NCI-H2227 treated with DMSO at 0.1 percent for 48 hours (cell line): ENCODE data around the gene PDZD7.

Experiments used
- DNase-seq: peaks from one replicate; lab custom pipeline; 2025; lab: John Stamatoyannopoulos, UW

Gene PDZD7

DNA sequence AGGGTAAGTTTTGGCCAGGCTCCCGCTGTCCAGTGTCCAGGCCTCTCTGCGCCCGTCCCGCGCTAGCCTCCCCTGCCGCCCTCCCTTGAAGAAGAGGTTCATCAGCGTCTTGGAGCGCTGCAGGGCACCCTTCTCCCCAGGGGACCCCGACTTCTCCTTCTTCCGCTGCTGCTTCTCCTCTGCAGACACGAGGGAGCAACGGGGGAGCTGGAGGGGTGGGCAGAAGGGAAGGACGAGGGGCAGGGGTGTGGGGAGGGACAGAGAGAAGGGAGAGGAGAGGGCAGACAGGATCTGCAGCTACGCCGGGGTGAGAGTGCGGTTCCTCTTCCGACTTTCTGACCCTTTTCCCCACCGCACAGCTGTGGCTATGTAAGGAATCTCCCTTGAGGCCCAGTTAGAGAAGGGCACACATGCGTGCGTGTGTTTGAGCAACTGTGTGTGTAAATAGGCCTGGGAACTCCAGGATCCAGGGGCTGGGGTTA, 12.8 kb downstream of the PDZD7 start:
- no peak for DNase-seq

DNA sequence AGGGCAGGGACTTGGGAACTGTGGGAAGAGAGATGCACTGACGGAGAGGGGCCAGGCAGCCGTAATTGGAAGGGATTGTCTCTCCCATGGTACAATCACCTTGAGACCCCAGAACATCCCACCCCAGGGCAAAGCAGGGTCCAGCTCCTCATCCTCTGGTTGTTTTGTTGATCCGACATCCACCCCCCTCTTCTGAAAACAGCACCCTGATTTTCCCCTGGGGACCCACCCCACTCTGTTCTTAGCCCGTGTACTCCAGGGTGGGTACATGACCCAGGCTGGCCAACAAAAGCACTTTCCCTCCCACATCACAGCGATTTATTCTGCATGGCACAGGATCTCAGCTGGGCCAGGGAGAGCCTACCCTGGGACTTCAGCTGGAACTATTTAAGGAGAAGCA, 14.1 kb downstream of the PDZD7 start:
- no peak for DNase-seq

- no peak for DNase-seq
These were observed 15.4 kb downstream of the PDZD7 start for GRCh38 chr10:101015582-101015973.

- no peak for DNase-seq
These were observed 15.9 kb downstream of the PDZD7 start for GRCh38 chr10:101014966-101015581.

DNA sequence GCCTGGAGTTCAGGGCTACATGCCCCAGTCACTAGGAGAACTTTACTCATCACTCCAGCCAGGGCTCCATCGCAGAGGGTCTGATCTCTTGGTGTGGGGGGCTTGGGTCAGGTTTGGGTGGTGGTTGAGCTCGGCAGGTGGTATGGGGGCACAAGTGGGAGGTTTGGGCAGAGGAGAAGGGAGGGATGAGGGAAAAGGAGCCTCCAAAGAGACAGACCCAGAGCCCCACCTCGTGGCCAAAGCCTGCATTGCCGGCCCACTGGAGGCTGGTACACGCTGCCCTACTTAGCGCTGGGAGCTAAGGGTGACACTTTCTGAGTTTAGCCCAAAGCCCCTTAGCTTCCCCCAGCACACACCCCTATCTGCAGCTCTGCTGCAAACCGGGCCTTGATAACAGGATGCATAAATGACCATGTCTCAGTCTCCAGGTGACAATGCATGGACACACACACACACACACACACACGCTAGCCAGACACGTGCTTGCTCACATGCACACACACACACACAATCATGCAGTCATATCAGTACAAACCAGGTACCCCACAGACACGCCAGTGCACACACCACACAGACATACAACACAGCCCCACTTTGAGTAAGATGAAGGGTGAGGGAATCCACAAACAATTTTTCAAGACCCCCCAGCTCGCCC, 16.6 kb downstream of the PDZD7 start:
- DNase-seq, result peak; percentile 20

- no peak for DNase-seq
These were observed 17.5 kb downstream of the PDZD7 start for GRCh38 chr10:101013365-101013825.

- DNase-seq, result peak; percentile 41
These were observed 18.2 kb downstream of the PDZD7 start for GRCh38 chr10:101012525-101013364.

DNA sequence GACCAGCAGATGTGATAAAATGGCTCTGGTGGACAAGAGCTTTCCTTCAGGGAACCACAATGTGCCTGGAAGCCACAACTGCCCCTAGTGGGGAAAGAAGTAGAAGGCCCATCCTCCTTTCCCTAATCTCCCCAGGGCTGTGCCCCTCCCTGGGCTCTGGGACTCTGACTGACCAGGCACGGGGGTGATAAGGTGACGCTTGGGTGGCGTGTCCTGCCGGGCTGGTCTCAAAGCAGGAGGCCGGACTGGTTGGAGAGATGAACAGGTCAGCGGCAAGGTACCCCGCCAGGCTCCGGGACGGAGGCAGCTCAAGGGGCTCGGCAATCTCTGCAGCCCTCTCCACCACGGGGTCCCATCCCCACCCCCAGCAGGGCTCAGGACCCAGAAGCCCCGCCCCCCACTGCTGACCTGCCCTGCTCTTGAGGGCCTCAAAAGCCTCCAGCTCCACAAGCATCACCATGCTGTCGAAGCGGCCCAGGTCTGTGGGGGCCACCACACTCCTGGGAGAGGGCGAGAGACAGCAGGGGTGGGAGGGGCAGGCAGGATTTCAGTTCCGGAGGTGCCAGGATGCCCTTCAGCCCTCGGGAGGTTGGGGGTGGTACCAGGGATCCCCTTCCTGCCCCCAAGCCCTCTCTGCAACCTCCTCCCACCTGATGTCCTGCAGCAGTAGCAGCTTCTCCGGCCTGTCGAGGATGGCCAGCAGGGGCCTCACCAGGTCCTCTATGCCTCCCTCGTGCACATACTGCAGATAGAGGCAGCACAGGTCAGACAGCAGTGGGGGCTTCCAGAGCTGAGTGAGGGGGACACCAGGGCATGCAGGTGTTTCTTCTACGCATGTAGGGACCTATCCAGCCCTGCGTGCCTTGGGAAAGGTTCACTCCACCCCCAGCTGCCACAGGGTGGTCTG, 19.2 kb downstream of the PDZD7 start:
- DNase-seq, result no peak

DNA sequence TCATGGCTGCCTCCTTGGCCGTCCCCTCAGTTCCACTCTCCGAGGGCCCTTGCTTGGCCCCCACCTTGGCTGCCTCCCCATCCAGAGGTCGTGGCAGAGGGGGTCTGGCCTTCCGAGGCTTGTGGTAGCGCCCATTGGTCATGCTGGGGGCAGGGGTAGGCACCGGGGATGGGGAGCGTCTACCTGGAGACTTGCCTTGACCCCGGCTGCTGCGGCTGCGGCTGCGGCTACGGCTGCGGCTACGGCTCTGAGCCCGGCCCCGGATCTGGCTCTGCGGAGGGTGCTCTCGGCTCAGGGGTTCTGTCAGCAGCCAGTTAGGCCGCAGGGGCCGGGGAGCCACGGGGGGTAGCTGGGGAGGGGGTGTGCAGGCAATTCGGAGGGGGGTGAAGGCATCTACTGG, 20.6 kb downstream of the PDZD7 start:
- no peak for DNase-seq

DNA sequence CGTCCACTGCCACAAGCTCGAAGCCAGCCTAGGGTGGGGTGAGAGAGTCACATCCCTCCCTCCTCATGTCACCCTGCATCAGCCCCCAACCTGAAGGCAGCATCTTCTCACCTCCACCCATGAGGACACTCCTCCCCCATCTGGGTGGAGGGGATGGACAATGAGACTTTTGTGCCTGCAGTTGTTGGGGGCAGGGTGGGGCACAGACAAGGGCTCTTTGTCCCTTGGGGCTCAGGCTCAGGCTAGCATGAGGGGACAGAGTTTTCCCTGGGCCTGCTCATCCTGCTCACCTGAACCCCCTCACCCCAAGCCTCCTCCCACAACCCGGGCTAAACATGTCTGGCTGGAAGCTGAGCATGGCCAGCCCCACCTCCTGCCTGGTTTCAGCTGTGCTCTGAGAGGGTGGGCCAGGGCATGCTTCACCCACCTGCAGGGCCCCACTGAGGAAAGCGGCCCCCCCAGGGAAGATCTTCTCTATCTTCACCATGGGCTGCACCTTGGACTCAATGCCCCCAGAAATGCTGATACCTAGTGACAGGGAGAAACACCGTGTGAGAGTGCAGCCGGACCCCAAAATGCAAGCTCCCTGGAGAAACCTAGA, 22.0 kb downstream of the PDZD7 start:
- no peak for DNase-seq

DNA sequence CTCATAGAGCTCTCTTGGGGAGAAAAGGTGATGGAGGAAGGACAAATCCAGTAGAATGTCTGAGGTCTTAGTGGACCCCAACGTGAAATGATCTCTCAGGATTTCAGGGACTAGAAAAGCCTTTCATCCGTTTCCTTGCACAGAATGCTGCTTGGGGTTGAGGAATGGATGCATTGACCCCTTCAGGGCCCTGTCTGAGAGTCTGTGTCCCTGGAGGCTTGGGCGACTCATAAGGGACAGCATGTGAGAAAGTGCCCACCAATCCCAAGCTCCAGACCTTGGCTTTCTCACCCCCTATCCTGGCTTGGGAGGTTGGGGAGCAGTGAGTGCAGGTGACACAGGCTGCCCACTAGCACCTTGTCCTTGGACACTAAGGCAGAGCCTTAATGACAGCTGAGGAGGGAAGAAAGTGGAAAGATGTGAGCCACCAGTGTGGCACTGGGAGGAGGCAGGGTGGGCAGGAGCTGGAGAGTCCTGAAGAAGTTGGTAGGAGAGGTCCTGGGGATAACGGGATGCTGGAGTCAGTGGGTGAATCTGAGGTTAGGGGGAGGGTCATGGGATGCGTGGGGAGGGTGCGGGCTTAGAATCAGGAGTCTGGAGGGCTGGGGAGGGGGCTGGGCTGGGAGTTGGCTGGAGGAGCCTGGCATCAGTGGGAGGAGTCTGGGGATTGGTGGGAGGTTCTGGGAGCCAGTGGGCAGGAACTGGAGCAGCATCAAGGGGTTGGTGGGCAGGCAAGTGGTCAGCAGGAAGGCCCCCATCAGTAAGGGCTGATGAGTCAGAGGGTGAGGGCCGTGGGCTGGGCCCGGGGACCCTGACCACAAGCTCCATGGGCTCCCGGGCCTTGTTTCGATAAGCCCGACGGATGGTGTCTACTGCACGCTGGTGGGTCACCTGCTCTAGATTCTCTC, 22.8 kb downstream of the PDZD7 start:
- DNase-seq, result no peak

GRCh38 chr10:101007099-101007711, 23.7 kb downstream of the PDZD7 start:
- no peak for DNase-seq

GRCh38 chr10:101006593-101007098, 24.3 kb downstream of the PDZD7 start:
- no peak for DNase-seq

DNA sequence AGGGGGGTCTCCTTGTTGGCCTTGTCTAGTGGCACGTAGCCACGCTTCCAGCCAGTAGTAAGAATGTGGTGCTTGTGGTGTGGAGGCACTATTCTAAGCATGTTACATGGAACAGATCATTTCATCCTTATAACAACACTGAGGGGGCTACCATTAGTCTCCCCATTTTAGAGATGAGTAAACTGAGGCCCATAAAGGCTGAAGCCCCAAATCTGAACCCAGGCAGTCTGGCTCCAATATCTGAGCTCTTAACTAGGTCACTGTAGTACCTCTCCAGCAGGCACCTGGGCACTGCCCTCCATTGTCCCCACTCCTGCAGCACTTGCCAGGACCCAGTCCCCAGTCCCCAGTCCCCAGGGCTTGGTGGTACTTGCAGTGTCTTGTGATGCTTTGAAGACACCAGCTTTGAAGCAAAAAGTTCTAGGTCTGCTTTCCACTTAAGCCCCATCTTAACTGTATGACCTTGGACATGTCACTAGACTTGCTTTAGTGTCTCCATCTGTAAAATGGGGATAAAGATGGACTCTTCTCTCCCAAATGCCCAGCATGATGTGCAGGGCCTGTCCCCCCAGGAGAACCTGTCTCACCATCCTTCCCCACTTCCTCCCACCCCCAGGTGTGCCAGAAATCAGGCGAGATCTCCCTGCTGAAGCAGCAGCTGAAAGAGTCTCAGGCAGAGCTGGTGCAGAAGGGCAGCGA, 24.9 kb downstream of the PDZD7 start:
- DNase-seq, result no peak

GRCh38 chr10:101005361-101005760, 25.6 kb downstream of the PDZD7 start:
- DNase-seq, result no peak

- no peak for DNase-seq
These were observed 27.2 kb downstream of the PDZD7 start for GRCh38 chr10:101003639-101004206.

DNA sequence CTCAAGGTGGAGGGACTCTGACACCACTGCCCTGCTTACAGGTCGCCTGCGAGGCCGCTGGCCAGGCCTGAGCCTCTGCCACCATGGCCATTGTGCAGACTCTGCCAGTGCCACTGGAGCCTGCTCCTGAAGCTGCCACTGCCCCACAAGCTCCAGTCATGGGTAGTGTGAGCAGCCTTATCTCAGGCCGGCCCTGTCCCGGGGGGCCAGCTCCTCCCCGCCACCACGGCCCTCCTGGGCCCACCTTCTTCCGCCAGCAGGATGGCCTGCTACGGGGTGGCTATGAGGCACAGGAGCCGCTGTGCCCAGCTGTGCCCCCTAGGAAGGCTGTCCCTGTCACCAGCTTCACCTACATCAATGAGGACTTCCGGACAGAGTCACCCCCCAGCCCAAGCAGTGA, 28.5 kb downstream of the PDZD7 start:
- no peak for DNase-seq

GRCh38 chr10:101001659-101002035, 29.3 kb downstream of the PDZD7 start:
- no peak for DNase-seq
